HG03159 (cell line): ENCODE measurements around the gene EML5.

Experiments
- ATAC-seq: cut with Tn5 transposase; IDR thresholded peaks from one replicate; pipeline ENCODE4 v1.9.1; 2021; ENCODE audit warnings: mild to moderate bottlenecking, moderate library complexity; ENCODE audit not compliant: unreplicated experiment

EML5 gene

GRCh38 chr14:88618476-88618875 is 174.3 kb downstream of the EML5 start:
- no peak for ATAC-seq

GRCh38 chr14:88617479-88617878 is 175.3 kb downstream of the EML5 start:
- ATAC-seq: no peak

GRCh38 chr14:88616697-88617096 is 176.1 kb downstream of the EML5 start:
- no peak for ATAC-seq

GRCh38 chr14:88614218-88614907 is 178.4 kb downstream of the EML5 start:
- ATAC-seq: no peak

- ATAC-seq: no peak
Measured at GRCh38 chr14:88613552-88614010, 179.2 kb downstream of the EML5 start.

GRCh38 chr14:88612981-88613380 is 179.8 kb downstream of the EML5 start:
- no peak for ATAC-seq

GRCh38 chr14:88611878-88612277 is 180.9 kb downstream of the EML5 start:
- ATAC-seq: no peak

- ATAC-seq: no peak
Measured at GRCh38 chr14:88607829-88608228, 184.9 kb downstream of the EML5 start.

- no peak for ATAC-seq
Measured at GRCh38 chr14:88605594-88605993, 187.2 kb downstream of the EML5 start.

- ATAC-seq: no peak
Measured at GRCh38 chr14:88604212-88604611, 188.5 kb downstream of the EML5 start.

GRCh38 chr14:88599761-88600439 is 192.9 kb downstream of the EML5 start:
- ATAC-seq: peak; percentile 95

- no peak for ATAC-seq
Measured at GRCh38 chr14:88599326-88599725, 193.4 kb downstream of the EML5 start.

GRCh38 chr14:88598097-88598675 is 194.6 kb downstream of the EML5 start:
- ATAC-seq: no peak

- ATAC-seq: no peak
Measured at GRCh38 chr14:88597601-88598000, 195.2 kb downstream of the EML5 start.

GRCh38 chr14:88597038-88597437 is 195.7 kb downstream of the EML5 start:
- ATAC-seq: no peak

GRCh38 chr14:88592031-88592430 is 200.7 kb downstream of the EML5 start:
- ATAC-seq: no peak

GRCh38 chr14:88590173-88590572 is 202.6 kb downstream of the EML5 start:
- ATAC-seq: no peak

- ATAC-seq: no peak
Measured at GRCh38 chr14:88588081-88588480, 204.7 kb downstream of the EML5 start.

GRCh38 chr14:88584451-88584850 is 208.3 kb downstream of the EML5 start:
- ATAC-seq: no peak

GRCh38 chr14:88576222-88576621 is 216.5 kb downstream of the EML5 start:
- no peak for ATAC-seq

GRCh38 chr14:88572117-88572516 is 220.6 kb downstream of the EML5 start:
- ATAC-seq: no peak

GRCh38 chr14:88568196-88568595 is 224.6 kb downstream of the EML5 start:
- no peak for ATAC-seq
